Activated gamma-delta T cell treated with anti-CD3 and anti-CD28 coated beads, Interleukin-2, amount 50 U/mL, for 16 hours (primary cell): ENCODE data around the gene CACNA1F.

Experiments used
- DNase-seq: peaks from one replicate; pipeline ENCODE4 v3.0.0-alpha.2; 2020; ENCODE audit warnings: low read depth

The CACNA1F gene

DNA sequence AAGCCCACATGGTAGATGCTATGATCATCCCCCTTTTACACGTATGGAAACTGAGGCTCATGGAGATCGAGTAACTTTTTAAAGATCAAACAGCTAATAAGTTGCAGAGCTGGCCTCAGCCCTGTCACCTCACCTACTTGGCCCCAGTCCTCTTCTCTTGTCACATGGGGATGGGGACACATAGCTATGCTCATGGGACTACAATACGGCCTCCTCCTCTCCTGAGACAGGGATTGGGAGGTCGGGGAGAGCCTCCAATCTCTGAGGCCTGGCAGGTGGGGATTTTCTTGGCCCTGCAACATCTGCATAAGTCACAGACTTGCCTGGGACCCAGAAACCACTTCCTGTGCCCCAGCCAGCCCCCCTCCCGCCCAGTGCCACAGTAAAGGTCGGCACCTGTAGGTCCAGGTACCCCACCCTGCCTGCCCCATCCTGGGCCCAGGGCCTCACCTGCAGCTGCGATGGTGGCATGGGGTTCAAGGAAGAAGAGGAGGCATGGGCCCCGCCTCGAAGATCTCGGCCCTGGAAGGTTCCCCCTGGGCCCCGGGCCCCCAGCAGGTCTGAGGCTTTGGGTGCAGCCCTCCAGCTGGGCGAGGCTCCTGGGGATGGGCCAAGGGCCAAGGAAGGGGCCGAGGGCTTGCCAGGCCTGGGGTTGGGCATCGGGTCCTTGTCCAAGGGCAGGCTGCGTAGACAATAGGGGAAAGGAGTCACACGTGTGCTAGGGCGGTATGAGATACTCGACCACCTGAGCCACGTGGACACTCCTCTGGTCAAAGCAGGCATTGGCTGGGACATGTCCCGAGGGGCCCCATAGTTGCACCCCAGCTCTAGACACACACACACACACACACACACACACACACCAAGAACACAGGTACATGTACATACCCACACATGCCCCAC is 25.0 kb upstream of the CACNA1F start:
- no peak for DNase-seq

DNA sequence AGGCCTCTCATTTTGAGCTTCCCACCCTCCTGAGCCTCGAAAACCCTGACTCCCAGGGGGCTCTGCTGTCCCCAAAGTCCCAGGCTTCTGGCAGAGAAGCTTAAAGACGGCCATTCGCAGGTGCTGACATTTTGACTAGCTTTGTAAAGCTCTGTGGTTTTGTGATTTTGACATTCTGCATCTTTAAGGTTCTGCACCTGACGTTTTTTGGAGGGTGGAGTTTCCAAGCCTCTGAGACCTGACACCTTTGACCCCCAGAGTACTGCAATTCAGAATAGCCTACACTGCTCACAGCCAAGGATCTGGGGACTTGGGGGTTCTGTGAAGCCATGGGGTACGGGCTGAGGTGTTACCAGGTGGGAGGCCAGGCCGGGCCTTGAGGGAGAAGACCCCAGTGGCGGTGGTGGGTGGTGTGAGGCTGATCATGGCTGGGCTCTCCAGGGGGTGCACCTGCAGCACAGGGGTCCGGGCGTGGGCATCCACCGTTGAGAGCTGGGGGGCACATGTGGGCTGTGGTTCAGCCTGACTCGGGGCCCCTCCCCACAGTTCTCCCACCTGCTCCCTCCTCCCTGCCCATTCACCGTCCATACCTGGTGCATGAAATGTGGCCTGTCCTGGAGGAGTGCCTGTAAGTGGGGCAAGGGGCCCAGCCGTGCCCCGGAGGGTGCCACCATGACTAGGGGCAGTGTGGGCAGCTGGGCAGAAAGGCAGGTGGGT is 24.1 kb upstream of the CACNA1F start:
- no peak for DNase-seq

DNA sequence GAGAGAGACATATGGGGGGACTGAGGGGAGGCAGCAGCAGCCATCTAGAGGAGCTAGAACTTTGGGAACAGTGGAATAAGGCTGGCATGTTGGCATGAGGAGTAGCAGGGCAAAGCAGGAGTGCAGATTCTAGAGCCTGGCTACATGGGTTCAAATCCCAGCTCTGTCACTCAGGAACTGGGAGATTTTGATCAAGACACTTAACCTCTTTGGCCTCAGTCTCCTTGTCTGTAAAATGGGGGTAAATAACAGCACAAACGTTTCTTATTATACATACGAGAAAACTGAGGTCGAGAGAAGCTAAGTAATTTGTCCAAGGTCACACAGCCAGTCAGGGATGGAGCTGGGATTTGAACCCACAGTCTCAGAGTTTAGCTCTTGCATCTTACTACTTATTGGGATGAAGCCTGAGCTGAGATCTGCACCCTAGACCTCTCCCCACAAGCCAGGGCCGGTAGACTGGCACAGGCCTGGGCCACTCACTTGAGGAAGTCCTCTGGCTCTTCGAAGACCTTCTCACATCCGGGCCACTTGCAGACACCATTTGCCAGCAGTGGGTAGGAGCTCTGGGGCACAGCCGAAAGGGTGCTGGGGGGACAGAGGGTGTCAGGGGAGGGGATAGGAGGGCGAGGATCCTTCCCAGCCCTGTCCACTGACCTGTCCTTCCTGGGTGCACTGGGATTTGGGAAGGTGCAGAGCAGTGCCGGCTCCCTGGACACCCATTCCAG is 23.3 kb upstream of the CACNA1F start:
- DNase-seq: no peak

DNA sequence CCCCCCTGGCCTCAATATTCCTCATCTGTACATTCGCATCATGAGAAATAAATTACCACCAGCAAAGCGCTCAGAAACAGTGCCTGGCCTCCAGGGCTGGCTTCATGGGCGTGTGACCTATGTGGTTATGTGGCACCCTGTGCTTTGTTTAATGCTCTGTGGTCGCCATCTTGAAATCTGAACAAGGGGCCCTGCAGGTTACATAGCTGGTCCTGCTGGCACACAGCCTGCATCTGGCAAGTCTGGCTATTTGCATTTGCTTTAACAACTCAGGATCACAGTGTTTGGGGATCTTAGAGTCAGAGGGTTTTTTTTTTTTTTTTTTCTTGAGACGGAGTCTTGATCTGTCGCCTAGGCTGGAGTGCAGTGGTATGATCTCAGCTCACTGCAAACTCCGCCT is 21.5 kb upstream of the CACNA1F start:
- DNase-seq: no peak

DNA sequence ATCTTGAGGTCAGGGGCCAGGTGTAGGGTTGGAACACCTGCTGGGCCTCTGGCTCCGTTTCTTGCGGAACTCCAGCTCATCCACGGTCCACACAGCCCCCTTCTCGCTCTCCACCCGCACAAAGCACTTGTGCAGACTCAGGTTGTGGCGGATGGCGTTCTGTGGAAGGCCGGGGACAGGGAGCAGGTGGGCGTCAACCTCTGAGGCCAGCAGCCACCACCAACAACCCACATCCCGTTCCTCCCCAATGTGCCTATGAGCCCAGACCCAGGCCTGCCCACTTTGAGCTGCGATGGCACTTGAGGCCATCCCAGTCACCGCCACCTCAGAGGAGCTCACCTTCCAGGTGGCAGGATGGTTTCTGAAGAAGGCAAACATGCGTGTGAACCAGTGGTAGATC is 18.2 kb upstream of the CACNA1F start:
- DNase-seq: no peak

DNA sequence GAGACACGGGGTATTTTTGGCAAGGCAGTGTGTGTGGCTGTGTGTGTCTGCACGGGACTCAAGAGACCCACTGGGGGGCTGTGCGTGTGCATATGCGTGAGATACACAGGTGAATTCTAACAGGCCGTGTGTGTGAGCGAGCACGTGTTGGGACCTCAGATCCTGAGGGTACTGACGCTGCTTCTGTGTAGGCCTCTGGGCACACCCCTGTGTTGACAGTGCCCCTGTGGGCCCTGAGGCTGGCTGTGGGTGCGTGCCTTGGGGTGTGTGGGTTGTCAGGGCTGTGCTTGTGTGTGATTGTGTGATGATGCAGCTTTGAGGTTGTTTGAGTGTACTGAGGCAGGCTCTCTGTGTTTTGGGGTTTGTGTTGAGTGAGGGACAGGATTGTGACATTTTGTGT is 17.4 kb upstream of the CACNA1F start:
- DNase-seq: no peak

DNA sequence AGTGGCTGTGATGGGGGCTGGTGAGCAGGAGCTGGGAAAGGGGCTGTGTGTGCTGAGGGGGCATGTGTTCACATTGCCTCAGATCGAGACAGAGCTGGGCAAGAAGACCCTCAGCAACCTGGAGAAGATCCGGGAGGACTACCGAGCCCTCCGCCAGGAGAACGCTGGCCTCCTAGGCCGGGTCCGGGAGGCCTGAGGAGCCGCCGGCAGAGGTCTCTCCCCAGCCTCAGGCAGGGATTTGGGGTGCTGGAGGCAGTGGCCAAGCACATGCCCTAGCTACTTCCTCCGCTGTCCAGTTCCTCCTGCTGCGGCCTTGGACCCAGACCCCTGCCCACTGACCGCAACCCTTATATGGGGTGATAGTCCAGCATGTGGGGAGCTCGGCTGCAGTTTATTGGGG is 16.9 kb upstream of the CACNA1F start:
- DNase-seq: no peak

DNA sequence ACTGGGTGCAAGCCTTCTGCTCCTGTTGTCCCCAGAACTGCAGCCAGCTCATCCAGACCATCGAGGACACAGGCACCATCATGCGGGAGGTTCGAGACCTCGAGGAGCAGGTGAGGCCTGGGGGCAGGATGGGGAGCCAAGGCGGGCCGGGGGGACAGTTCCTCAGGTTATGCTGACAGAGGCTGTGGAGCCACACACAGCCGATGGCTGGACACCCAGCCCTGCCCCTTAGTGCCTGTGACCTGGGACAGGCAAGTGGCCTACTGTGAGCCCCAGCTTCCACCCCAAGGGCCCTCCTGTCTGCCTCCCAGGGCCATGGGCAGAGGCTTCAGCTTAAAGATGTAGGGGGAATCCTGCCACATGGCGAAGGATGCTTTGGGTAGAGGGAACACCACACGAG is 16.5 kb upstream of the CACNA1F start:
- no peak for DNase-seq

DNA sequence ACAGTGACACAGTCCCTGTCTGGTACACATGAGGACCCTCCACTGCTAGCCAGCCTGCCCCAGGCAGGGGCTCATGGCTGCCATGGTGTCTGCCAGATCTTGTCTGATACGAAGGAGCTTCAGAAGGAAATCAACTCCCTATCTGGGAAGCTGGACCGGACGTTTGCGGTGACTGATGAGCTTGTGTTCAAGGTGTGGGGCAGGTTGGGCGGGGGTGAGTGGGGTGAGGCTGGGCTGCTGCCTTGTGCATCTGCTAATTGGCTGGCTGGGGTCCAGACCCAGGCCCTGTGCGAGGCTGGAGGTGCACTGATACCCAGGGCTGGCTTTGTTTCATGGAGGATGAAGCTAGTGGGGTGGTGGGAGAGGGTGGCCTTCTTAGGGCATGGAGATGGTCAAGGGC is 15.9 kb upstream of the CACNA1F start:
- no peak for DNase-seq

DNA sequence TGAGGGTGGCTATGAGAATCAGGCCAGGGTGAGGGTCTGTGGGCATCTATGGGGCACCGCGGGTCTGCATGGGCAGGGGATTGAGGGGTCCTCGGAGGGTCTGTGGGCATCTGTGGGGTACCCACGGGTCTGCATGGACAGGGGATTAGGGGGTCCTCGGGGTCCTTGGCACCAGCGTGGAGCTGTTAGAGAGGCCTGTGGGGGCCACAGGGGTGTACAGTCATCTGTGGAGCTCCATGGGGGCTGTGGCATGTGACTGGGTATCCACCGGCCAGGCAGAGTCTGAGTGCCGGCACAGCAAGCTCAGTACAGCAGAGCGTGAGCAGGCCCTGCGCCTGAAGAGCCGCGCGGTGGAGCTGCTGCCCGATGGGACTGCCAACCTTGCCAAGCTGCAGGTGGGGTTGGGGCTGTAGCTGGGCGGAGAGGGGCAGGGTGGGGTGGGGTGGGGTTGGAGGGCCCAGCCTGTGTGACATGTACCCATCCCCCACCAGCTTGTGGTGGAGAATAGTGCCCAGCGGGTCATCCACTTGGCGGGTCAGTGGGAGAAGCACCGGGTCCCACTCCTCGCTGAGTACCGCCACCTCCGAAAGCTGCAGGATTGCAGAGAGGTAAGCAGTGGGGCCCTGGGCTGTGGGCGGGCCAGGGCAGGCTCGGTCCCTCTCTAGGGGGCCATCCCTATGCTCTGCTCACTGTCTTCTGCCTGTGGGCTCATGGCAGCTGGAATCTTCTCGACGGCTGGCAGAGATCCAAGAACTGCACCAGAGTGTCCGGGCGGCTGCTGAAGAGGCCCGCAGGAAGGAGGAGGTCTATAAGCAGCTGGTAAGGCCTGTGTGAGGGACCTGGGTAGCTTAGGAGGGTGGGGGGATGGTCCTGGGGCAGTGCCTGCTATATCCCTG is 15.0 kb upstream of the CACNA1F start:
- no peak for DNase-seq

DNA sequence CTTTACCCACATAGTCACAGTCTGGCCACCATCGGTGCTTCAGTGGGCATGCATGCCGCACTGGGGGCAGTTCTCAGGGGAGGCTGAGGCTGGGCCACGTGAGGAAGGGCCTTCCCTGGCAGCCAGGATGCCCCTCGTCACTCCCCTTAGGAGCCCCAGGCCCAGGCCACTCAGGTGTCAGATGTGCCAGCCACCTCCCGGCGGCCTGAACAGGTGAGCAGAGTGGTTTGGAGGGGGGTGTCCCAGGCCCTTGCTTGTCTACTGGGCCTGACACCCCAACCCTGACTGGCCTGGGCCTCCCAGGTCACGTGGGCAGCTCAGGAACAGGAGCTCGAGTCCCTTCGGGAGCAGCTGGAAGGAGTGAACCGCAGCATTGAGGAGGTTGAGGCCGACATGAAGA is 14.2 kb upstream of the CACNA1F start:
- no peak for DNase-seq

DNA sequence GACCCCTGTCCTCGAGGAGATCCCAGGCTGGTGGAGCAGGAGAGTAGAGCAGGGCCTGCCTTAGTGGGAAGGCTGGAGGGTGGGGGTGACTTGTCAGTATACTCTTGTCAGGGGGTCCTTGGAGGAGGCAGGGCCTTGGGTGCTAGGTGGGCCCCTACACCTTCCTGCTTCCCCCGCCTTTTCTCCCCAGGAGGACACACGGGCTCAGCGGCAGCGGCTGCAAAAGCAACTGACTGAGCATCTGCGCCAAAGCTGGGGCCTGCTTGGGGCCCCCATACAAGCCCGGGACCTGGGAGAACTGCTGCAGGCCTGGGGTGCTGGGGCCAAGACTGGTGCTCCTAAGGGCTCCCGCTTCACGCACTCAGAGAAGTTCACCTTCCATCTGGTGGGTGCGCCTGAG is 13.4 kb upstream of the CACNA1F start:
- DNase-seq: no peak

DNA sequence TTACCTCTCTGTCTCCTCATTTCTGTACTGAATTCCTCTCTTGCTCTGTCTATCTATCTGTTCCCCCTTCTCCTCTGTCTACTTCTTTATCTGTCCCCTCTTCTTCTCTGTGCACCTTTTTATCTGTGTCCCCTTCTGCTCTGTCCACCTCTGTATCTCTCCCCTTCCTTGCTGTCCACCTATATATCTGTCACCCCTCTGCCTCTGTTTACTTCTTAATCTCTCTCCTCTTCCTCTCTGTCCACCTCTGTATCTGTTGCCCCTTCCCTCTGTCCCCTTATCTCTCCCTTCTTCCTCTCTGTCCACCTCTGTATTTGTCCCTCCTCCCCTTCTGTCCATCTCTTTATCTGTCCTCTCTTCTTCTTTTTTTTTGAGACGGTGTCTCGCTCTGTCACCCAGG is 11.1 kb upstream of the CACNA1F start:
- no peak for DNase-seq

DNA sequence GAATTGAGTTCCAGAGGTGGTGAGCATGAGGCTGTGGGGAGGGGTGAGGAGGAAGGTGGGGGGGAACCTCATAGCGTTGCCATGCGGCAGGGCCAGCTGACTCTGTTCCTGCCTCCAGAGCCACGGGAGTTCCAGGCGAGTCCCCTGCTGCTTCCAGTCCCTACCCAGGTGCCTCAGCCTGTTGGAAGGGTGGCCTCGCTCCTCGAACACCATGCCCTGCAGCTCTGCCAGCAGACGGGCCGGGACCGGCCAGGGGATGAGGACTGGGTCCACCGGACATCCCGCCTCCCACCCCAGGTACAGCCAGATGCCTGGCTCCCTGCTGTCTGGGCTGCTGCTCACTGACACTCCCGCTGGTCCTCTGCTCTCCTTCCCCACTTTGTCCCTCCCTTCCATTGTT is 10.0 kb upstream of the CACNA1F start:
- no peak for DNase-seq

DNA sequence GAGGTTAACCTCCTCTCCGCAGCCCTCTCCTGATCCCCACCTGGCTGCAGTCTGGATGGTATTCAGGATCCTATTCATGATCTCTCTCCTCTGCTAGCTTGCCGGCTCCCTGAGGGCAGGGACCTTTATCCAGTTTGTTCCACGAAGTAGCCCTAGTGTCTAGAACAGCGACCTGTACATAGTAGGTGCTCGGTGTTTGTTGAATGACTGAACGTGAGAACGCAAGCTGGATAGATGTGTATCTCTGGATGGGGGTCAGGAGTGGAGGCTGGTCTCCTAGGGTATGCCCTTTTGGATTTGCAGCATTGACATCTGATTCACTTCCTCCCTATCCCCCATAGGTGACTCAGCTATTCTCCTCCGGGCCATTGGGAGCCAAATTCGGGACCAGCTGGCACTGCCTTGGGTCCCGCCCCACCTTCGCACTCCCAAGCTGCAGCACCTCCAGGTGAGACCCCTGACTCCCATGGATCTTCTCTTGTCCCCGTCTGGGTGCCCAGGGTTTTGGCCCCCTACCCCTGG is 9.5 kb upstream of the CACNA1F start:
- DNase-seq: no peak

DNA sequence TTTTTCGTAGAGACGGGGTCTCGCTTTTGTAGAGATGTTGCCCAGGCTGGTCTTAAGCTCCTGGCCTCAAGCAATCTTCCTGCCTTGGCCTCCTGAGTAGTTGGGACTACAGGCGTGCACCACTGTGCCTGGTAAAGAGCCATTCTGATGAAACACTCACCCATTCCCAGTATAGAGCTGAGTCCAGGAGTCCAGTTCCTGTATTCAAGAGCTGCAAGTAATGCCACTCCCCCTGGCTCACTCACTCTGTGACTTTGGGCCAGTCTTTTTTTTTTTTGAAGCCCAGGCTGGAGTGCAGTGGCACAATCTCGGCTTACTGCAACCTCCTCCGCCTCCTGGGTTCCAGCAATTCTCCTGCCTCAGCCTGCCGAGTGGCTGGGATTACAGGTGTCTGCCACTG is 5.6 kb upstream of the CACNA1F start:
- no peak for DNase-seq

DNA sequence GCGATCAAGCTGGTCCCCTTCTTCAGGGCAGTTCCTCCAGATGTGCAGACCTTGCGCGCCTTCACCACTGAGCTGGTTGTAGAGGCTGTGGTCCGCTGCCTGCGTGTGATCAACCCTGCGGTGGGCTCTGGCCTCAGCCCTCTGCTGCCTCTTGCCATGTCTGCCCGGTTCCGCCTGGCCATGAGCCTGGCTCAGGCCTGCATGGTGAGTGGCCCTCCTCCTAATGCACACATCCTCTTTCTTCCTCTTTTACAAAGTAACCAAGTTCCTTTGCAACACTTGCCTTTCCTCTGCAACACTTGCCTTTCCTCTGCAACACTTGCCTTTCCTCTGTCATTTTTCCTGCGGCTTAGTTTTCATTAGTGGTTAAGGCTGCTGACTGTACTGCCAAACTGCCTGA is 3.9 kb upstream of the CACNA1F start:
- no peak for DNase-seq

DNA sequence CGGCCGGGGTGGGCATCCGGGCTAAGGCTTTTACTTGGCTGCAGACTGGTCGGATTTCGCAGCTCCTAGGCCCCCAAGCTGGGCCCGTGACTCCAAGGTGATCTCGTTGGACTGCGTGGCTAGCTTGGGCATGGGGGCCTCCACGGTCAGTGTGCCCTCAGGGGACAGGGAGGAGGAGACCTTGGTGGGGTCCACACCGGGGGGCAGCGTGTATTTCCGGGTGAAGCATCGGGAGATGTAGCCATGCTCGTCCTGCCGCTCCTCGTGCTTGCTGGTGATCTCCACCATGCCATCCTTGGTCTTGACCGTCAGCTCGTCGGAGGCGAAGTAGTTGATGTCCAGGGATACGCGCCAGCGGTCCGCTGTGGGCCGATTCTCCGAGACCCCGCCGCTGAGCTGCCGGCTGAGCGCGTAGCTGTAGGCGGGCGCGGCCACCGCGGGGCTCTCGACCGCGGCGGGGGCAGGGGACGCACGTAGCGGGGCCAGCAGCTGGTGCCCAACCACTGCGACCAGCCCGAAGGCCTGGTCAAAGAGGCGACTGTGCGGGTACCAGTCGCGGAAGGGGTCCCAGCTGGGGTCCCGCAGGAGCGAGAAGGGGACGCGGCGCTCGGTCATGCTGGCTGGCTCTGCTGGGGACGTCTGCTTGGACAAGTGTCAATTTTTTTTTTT is 881 bp upstream of the CACNA1F start:
- DNase-seq: no peak

DNA sequence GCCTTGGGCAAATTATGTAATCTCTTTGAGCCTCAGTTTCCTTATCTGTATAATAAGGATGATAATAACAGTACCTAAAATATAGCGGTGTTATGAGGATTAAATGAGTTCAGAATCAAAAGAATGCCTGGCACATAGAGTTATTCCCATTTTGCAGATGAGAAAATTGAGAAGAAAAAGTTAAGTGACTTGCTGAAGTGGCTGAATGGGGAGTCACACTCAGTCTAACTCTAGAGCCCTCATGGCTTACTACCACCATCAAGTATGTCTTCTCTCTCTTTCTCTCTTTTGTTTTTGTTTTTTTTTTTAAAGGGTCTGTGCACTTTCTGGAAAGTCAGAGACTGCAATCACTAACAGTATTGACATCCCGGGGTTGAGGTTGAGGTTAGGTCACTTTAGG is 615 bp downstream of the CACNA1F start:
- no peak for DNase-seq

DNA sequence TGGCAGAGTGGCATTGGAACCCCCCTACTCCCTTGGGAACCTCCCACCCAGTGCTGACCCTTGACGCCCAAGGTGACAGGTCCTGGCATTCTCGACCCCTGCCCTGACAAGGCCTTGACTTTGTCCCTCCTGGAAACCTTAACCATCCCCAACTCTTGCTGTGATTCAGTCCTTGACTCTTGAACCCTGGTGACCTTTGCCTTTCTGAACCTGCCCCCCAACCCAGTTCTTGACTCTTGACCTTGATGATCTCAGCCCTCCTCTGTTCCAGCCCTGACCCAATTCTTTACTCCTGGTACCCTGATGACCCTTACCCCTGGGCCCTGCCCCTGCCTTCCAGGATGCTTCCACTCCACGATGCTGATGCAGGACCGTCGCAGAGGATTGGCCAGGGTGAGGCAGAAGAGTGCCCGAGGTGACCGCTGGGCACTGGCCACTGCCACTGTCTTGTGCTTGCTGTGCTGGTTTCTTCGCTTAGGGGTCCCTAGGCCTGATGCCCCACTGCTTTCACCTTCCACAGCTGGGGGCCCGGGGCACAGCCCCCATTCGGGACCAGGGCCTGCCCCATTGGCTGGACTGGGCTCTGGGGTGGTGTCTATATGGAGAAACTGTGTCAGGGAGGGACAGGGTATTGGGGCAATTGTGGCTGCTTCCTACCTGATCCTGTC is 1.7 kb downstream of the CACNA1F start:
- no peak for DNase-seq
